Measurements from ENCODE around the gene BPIFB3. TPM values are rescaled to one million over a fixed set of nuclear protein-coding genes. Genes with fewer than 3 reads are reported as not detected.

BPIFB3 gene
- total and polyA plus RNA-seq, 2 of the 13 experiments (the other 11 are each of a cell fraction or from before 2014, with no cell fraction given), result 0.09 TPM; not detected in 1

DNA sequence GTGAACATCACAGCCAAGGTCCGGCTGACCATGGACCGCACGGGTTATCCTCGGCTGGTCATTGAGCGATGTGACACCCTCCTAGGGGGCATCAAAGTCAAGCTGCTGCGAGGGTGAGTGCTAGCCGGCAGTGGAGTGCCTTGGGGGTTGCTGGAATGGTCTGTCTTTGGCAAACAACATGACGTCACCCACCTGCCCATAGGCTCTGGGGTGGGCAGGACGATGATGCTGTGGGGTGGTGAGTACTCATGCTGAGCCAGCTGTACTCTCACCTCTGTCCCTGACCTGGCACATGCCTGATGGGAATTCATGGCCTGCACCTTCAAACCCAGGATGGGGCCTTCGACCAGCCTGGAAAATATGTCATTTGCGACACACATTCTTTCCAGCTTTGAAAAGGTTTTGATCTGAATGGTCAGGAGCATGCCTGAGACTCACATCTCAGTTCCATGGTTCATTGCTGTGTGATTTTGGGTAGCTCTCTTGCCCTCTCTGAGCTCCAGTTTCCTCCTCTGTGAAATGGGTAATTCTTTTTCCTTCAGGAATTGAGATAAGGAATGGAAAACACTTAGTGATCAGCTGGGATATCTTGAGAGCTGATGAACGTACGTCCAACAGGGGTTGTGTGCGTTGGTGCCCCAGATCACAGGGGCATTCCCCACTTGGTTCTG lies 32.5 kb downstream of the BPIFB3 start:
- CTCF ChIA-PET (ENCODE audit: low intra/inter-chr PET ratio, low total read pairs), result no interaction called here
- POLR2A ChIA-PET, result no interaction called here
- H3K27ac ChIP-seq (ENCODE audit: extremely low read length, insufficient read depth, low read length), result no peak overlapping the region
- no peak overlapping the region for H3K9ac ChIP-seq (ENCODE audit: insufficient read depth, low read depth, low read length)
- no peaks in the 10 kb centered on the region for H4K20me1 ChIP-seq (ENCODE audit: insufficient read depth, low read length)
- ATAC-seq, result no peak
- FAIRE-seq, result no peak
- no peaks in the 10 kb centered on the region for H3K36me3 ChIP-seq (replicated peaks in 1 of 2; ENCODE audit: control insufficient read depth in 1 of 2, insufficient read depth in 2 of 2, low read length in 2 of 2)
- intact Hi-C loops (cut with micrococcal nuclease; ENCODE audit: unreplicated experiment) (no loop called here), in situ Hi-C loops (cut with HindIII; ENCODE audit: extremely low pct_ligation_motif_present, low pct_unique_long_range_greater_than_20kb) (no loop called here)
- no TSS peak for BruUV-seq (replicated peaks)
- H3K79me2 ChIP-seq (ENCODE audit: insufficient read depth, low read length), result no peaks in the 10 kb centered on the region
- H3K4me2 ChIP-seq (ENCODE audit: low read depth, low read length), result no peak overlapping the region
- no peak overlapping the region for H3K4me3 ChIP-seq (replicated peaks in 1 of 3; ENCODE audit: insufficient read depth in 1 of 3, low read depth in 2 of 3, low read length in 3 of 3)
- peaks cover 3 to 25% of the 10 kb centered on the region in 2 experiments; a peak in 2 of 5 replicates for H3K27me3 ChIP-seq (ENCODE audit: control insufficient read depth in 1 of 2, insufficient read depth in 2 of 2, low read length in 2 of 2)
- no peak for DNase-seq (ENCODE audit: low spot score)
- no peak overlapping the region for H2AFZ ChIP-seq (ENCODE audit: low read length)
- H3K9me3 ChIP-seq (ENCODE audit: low read length), result no peaks in the 10 kb centered on the region
- peak; percentile 98 for TF ChIP-seq ATF7 (IDR thresholded peaks at IDR 0.05)
- TF ChIP-seq ATF7 (CRISPR knock-in tag; IDR thresholded peaks at IDR 0.05), result no peak
- peak; percentile 84 for TF ChIP-seq ZNF768 (CRISPR knock-in tag; IDR thresholded peaks at IDR 0.05)
- no peak for TF ChIP-seq HMG20A (CRISPR knock-in tag; IDR thresholded peaks at IDR 0.05; ENCODE audit: borderline replicate concordance)
- TF ChIP-seq CREB1 (IDR thresholded peaks at IDR 0.05), result peak; percentile 96
- TF ChIP-seq CREB1 (CRISPR knock-in tag; IDR thresholded peaks at IDR 0.05), result no peak
- WGBS (ENCODE audit: low lambda C conversion rate), result 60% methylated on average over 14 of the region's 14 CpGs
- H3K4me1 ChIP-seq (ENCODE audit: insufficient read depth, low read length), result peaks cover 8% of the 10 kb centered on the region; the same call in 1 of the 2 replicates

GRCh38 chr20:33091147-33091546 lies 37.4 kb downstream of the BPIFB3 start:
- FAIRE-seq (no peak), ATAC-seq (no peak), DNase-seq (ENCODE audit: low spot score) (no peak)
- Histone ChIP-seq H3K27me3 (ENCODE audit: control insufficient read depth in 1 of 2, insufficient read depth in 2 of 2, low read length in 2 of 2) (peaks cover 3 to 23% of the 10 kb centered on the region in 2 experiments; a peak in 2 of 5 replicates), H3K9ac (ENCODE audit: insufficient read depth, low read depth, low read length) (no peak overlapping the region), H3K36me3 (replicated peaks in 1 of 2; ENCODE audit: control insufficient read depth in 1 of 2, insufficient read depth in 2 of 2, low read length in 2 of 2) (no peaks in the 10 kb centered on the region), H3K4me1 (ENCODE audit: insufficient read depth, low read length) (peaks cover 8% of the 10 kb centered on the region; the same call in 1 of the 2 replicates), H4K20me1 (ENCODE audit: insufficient read depth, low read length) (no peaks in the 10 kb centered on the region), H3K4me3 (replicated peaks in 1 of 3; ENCODE audit: insufficient read depth in 1 of 3, low read depth in 2 of 3, low read length in 3 of 3) (no peak overlapping the region), H3K27ac (ENCODE audit: extremely low read length, insufficient read depth, low read length) (no peak overlapping the region), H3K4me2 (ENCODE audit: low read depth, low read length) (no peak overlapping the region), H3K9me3 (ENCODE audit: low read length) (no peaks in the 10 kb centered on the region), H2AFZ (ENCODE audit: low read length) (no peak overlapping the region), H3K79me2 (ENCODE audit: insufficient read depth, low read length) (no peaks in the 10 kb centered on the region)
- no TSS peak for BruUV-seq (replicated peaks)
- intact Hi-C loops (cut with micrococcal nuclease; ENCODE audit: unreplicated experiment), result no loop called here
- in situ Hi-C loops (cut with HindIII; ENCODE audit: extremely low pct_ligation_motif_present, low pct_unique_long_range_greater_than_20kb), result no loop called here
- WGBS (ENCODE audit: low lambda C conversion rate), result 4% methylated on average over 3 of the region's 3 CpGs
- ChIA-PET POLR2A (no interaction called here), CTCF (ENCODE audit: low intra/inter-chr PET ratio, low total read pairs) (no interaction called here)
- TF ChIP-seq ZNF878 (CRISPR knock-in tag; IDR thresholded peaks at IDR 0.05), result no peak
- peak; percentile 83 for TF ChIP-seq ATF7 (IDR thresholded peaks at IDR 0.05)
- TF ChIP-seq ATF7 (CRISPR knock-in tag; IDR thresholded peaks at IDR 0.05), result no peak
- TF ChIP-seq CREB1 (IDR thresholded peaks at IDR 0.05), result peak; percentile 90
- no peak for TF ChIP-seq CREB1 (CRISPR knock-in tag; IDR thresholded peaks at IDR 0.05)
